ENCODE results near the gene CDH12.
"Not testable (repeated sequence)": the region's sequence is repeated elsewhere in the genome, so short reads cannot be mapped to it uniquely, and the experiment has no call there.

- not testable (repeated sequence) for TF ChIP-seq JUNB (IDR thresholded peaks at IDR 0.05); MAFK (IDR thresholded peaks at IDR 0.05; ENCODE audit: partially characterized antibody); EP300 (IDR thresholded peaks at IDR 0.05); MAZ (IDR thresholded peaks at IDR 0.05; ENCODE audit: borderline replicate concordance, low read depth, low read length); CEBPB (IDR thresholded peaks at IDR 0.05)
Measured at GRCh38 chr5:22213703-22214495, 639.2 kb downstream of the CDH12 start.
